ENCODE results near the gene SAPCD1. TPM values are rescaled to one million over a fixed set of nuclear protein-coding genes. Genes with fewer than 3 reads are reported as not detected.
A peak's percentile ranks its signal among the peaks of the same experiment; 100 is the strongest.

Gene SAPCD1
- polyA plus RNA-seq, 1 experiment = 0.88 TPM

GRCh38 chr6:31733734-31734133, 28.7 kb upstream of the SAPCD1 start:
- TF ChIP-seq CTCF (IDR thresholded peaks at IDR 0.05; ENCODE audit: low read depth, low read length) = no peak
- ChIA-PET POLR2A (no interaction called here), CTCF (interaction anchor here (0.6 to 0.7 kb wide), 2 partner anchors 73 to 110 kb away, joined by 3 to 11 read pairs; partner anchors contain the start of gene LSM2)
- peak overlapping the region; percentile 96 for H3K4me3 ChIP-seq (ENCODE audit: low read depth, low read length)
- peaks cover 4% of the 10 kb centered on the region; the same call in 1 of the 2 replicates for H3K9me3 ChIP-seq (ENCODE audit: control insufficient read depth, insufficient read depth, low read length)
- DNase-seq (ENCODE audit: low read depth, low spot score) = no peak
- no peaks in the 10 kb centered on the region for H3K27me3 ChIP-seq (ENCODE audit: control insufficient read depth, insufficient read depth, low read length)
- no peak overlapping the region for H3K27ac ChIP-seq (ENCODE audit: low read depth, low read length)

GRCh38 chr6:31734247-31734820, 28.1 kb upstream of the SAPCD1 start:
- peak overlapping the region; percentile 52 for H3K27ac ChIP-seq (ENCODE audit: low read depth, low read length)
- ChIA-PET POLR2A (interaction anchor here (1.0 to 2.6 kb wide), 3 partner anchors 81 to 129 kb away, joined by 3 to 14 read pairs (median 4); partner anchors contain the start of genes HSPA1A, HSPA1B, HSPA1L and NEU1), CTCF (no interaction called here)
- H3K9me3 ChIP-seq (ENCODE audit: control insufficient read depth, insufficient read depth, low read length) = peaks cover 4% of the 10 kb centered on the region; the same call in 1 of the 2 replicates
- no peaks in the 10 kb centered on the region for H3K27me3 ChIP-seq (ENCODE audit: control insufficient read depth, insufficient read depth, low read length)
- no peak for TF ChIP-seq CTCF (IDR thresholded peaks at IDR 0.05; ENCODE audit: low read depth, low read length)
- no peak for DNase-seq (ENCODE audit: low read depth, low spot score)
- peak overlapping the region; percentile 96 for H3K4me3 ChIP-seq (ENCODE audit: low read depth, low read length)

- ChIA-PET POLR2A (interaction anchor here (0.5 to 2.6 kb wide), 5 partner anchors 70 to 128 kb away, joined by 3 to 14 read pairs (median 4); partner anchors contain the start of genes HSPA1A, HSPA1B, HSPA1L and NEU1), CTCF (interaction anchor here (0.5 to 1.9 kb wide), 4 partner anchors 38 to 88 kb away, joined by 3 to 9 read pairs (median 4); no protein-coding TSS in a partner anchor)
- no peak for TF ChIP-seq CTCF (IDR thresholded peaks at IDR 0.05; ENCODE audit: low read depth, low read length)
- Histone ChIP-seq H3K27me3 (ENCODE audit: control insufficient read depth, insufficient read depth, low read length) (no peaks in the 10 kb centered on the region), H3K4me3 (ENCODE audit: low read depth, low read length) (peak overlapping the region; percentile 96), H3K9me3 (ENCODE audit: control insufficient read depth, insufficient read depth, low read length) (peaks cover 2% of the 10 kb centered on the region; the same call in 1 of the 2 replicates), H3K27ac (ENCODE audit: low read depth, low read length) (peak overlapping the region; percentile 52)
- DNase-seq (ENCODE audit: low read depth, low spot score) = no peak
These were observed 27.5 kb upstream of the SAPCD1 start for GRCh38 chr6:31734821-31735406.

- ChIA-PET POLR2A (interaction anchor here (0.5 to 2.6 kb wide), 7 partner anchors 11 to 161 kb away, joined by 3 to 14 read pairs (median 4); partner anchors contain the start of genes EHMT2, HSPA1A, HSPA1B and HSPA1L), CTCF (interaction anchor here (1.2 to 1.9 kb wide), 3 partner anchors 55 to 60 kb away, joined by 3 to 9 read pairs (median 3); partner anchors contain the start of gene VARS1)
- H3K9me3 ChIP-seq (ENCODE audit: control insufficient read depth, insufficient read depth, low read length) = no peaks in the 10 kb centered on the region; the same call in 1 of the 2 replicates
- peak within 1 kb of the TSS; percentile 78 for H3K27ac ChIP-seq (ENCODE audit: low read depth, low read length)
- H3K27me3 ChIP-seq (ENCODE audit: control insufficient read depth, insufficient read depth, low read length) = no peaks in the 10 kb centered on the region
- peak within 1 kb of the TSS; percentile 96 for H3K4me3 ChIP-seq (ENCODE audit: low read depth, low read length)
- no peak for TF ChIP-seq CTCF (IDR thresholded peaks at IDR 0.05; ENCODE audit: low read depth, low read length)
- DNase-seq (ENCODE audit: low read depth, low spot score) = no peak
These were observed 26.3 kb upstream of the SAPCD1 start, which contains the start of gene CLIC1 for GRCh38 chr6:31736021-31736767. Gene CLIC1, minus strand, starts transcription at chr6:31736530. Its CDS starts 230 bp downstream, at chr6:31736300.
